Uterus (tissue), 2 donors: ENCODE data around the gene TMPRSS6.

Experiments
- CTCF ChIP-seq, 4 experiments: fragments of 200-600 bp in 2 of 4; fragments of 450-650 bp in 2 of 4; sonication (generic) in 2 of 4; IDR thresholded peaks; one replicate each; pipeline ENCODE4 v1.5.1; 2016 to 2019; ENCODE audit warnings: antibody characterized with exemption in 4 of 4, mild to moderate bottlenecking in 2 of 4, moderate library complexity in 1 of 4
- POLR2A ChIP-seq, 2 donors: fragments of 450-650 bp; IDR thresholded peaks; one replicate each; pipeline ENCODE4 v1.6.1; 2016; ENCODE audit warnings: antibody characterized with exemption in 2 of 2, mild to moderate bottlenecking in 1 of 2, moderate library complexity in 1 of 2

GRCh38 chr22:37101311-37102066 is 8.0 kb downstream of the TMPRSS6 start:
- TF ChIP-seq CTCF (IDR thresholded peaks at IDR 0.05) (no peak), POLR2A (IDR thresholded peaks at IDR 0.05) (no peak)
